ENCODE measurements around the gene AK2. TPM values are rescaled to one million over a fixed set of nuclear protein-coding genes. Genes with fewer than 3 reads are reported as not detected.

Gene AK2
- total and polyA plus RNA-seq, 7 donors = 79.6 to 202 (median 139) TPM

DNA sequence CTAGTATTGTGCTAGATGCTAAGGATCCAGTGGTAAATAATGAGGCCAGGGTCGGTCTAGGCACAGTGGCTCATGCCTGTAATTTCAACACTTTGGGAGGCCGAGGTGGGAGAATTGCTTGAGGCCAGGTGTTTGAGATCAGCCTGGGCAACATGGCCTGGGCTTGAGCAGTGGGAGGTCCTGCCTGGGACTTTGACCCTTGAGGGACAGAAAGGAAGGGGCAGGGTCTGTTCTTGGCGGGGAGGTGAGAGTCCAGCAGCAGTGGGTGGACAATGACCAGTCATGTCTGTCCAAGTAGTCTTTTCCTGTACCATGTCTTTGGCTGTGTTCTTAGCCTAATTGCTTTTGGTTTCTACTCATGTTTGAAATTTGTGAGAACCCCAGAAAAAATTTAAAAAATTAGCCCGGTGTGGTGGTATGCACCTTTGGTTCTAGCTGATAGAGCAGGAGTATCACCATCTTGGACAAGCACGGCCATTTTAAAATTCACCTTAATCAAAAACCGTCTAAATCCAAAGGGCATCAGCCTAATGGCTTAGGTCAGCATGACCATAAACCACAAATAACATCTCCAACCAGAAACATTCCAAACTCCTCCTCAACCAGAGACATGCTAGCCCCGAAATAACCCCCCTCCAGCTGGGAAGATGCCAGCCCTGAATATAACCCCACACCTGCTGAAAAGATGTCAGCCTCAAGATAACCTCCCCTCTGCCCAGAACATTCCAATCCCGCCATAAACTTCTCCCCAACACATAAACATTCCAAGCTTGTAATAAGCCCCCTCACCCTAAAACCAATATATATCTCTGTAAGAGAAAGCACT is 6.8 kb upstream of the AK2 start:
- intact Hi-C loops (cut with DNase I) = no loop called here
- Histone ChIP-seq H3K4me3 (no peak overlapping the region), H3K36me3 (no peaks in the 10 kb centered on the region), H3K27me3 (no peaks in the 10 kb centered on the region), H3K27ac (no peak overlapping the region), H3K4me1 (no peaks in the 10 kb centered on the region), H3K9me3 (no peaks in the 10 kb centered on the region)
- WGBS, 2 donors = 79 to 82% methylated on average over 8 of the region's 8 CpGs
- DNase-seq = no peak
- TF ChIP-seq, protein P1, sequence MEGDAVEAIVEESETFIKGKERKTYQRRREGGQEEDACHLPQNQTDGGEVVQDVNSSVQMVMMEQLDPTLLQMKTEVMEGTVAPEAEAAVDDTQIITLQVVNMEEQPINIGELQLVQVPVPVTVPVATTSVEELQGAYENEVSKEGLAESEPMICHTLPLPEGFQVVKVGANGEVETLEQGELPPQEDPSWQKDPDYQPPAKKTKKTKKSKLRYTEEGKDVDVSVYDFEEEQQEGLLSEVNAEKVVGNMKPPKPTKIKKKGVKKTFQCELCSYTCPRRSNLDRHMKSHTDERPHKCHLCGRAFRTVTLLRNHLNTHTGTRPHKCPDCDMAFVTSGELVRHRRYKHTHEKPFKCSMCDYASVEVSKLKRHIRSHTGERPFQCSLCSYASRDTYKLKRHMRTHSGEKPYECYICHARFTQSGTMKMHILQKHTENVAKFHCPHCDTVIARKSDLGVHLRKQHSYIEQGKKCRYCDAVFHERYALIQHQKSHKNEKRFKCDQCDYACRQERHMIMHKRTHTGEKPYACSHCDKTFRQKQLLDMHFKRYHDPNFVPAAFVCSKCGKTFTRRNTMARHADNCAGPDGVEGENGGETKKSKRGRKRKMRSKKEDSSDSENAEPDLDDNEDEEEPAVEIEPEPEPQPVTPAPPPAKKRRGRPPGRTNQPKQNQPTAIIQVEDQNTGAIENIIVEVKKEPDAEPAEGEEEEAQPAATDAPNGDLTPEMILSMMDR (IDR thresholded peaks at IDR 0.05) = no peak
- TF ChIP-seq EP300 (IDR thresholded peaks at IDR 0.05) (no peak), POLR2A (IDR thresholded peaks at IDR 0.05) (no peak), POLR2AphosphoS5 (IDR thresholded peaks at IDR 0.05) (no peak)

DNA sequence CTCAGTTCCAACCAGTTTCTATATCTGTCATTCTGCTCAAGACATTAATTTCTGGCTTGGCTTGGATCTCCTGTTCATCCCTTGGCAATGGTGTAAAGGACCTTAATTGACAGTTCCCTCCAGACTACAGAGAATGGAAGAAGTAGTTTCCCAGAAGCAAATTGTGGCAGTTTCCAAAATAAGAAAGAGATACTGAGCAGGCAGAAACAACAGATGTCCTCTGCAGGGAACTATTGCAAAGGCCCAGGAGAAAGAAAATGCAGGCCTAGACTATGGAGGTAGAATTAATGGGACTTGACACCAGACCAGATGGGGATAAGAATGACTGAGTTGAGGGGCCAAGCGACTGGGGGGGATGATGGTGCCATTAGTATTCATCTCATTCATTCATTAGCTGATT is 6.1 kb upstream of the AK2 start:
- no peaks in the 10 kb centered on the region for H3K27me3 ChIP-seq
- H3K4me3 ChIP-seq = no peak overlapping the region
- intact Hi-C loops (cut with DNase I) = no loop called here
- TF ChIP-seq EP300 (IDR thresholded peaks at IDR 0.05) = no peak
- no peak for TF ChIP-seq POLR2A (IDR thresholded peaks at IDR 0.05)
- no peak for TF ChIP-seq POLR2AphosphoS5 (IDR thresholded peaks at IDR 0.05)
- TF ChIP-seq, protein P1 (IDR thresholded peaks at IDR 0.05) = no peak
- no peak overlapping the region for H3K27ac ChIP-seq
- no peaks in the 10 kb centered on the region for H3K4me1 ChIP-seq
- DNase-seq = no peak
- H3K36me3 ChIP-seq = no peaks in the 10 kb centered on the region
- 95 to 100% methylated on average over 1 of the region's 1 CpG for WGBS, 2 donors
- H3K9me3 ChIP-seq = no peaks in the 10 kb centered on the region

DNA sequence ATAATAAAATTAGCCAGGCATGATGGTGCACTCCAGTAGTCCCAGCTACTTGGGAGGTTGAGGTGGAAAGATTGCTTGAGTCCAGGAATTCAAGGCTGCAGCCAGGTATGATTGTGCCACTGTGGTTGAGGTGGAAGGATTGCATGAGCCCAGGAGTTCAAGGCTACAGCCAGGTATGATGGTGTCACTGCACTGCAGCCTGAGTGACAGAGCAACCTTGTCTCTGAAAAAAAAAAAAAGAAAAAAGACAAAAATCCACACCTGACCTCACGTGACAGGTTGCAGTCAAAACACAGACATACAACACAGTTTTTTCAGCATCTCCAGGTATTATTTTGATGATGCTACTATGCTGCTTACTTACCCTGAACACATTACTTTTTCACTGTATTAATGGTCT is 4.3 kb upstream of the AK2 start:
- 89 to 90% methylated on average over 1 of the region's 1 CpG for WGBS, 2 donors
- intact Hi-C loops (cut with DNase I) = no loop called here
- no peak overlapping the region for H3K4me3 ChIP-seq
- DNase-seq = no peak
- TF ChIP-seq EP300 (IDR thresholded peaks at IDR 0.05) (no peak), POLR2A (IDR thresholded peaks at IDR 0.05) (no peak), POLR2AphosphoS5 (IDR thresholded peaks at IDR 0.05) (no peak)
- TF ChIP-seq, protein P1 (IDR thresholded peaks at IDR 0.05) = no peak
- no peaks in the 10 kb centered on the region for H3K36me3 ChIP-seq
- no peaks in the 10 kb centered on the region for H3K27me3 ChIP-seq
- H3K9me3 ChIP-seq = no peaks in the 10 kb centered on the region
- no peak overlapping the region for H3K27ac ChIP-seq
- H3K4me1 ChIP-seq = peaks cover 0 to 7% (median 3%) of the 10 kb centered on the region in 4 donors

DNA sequence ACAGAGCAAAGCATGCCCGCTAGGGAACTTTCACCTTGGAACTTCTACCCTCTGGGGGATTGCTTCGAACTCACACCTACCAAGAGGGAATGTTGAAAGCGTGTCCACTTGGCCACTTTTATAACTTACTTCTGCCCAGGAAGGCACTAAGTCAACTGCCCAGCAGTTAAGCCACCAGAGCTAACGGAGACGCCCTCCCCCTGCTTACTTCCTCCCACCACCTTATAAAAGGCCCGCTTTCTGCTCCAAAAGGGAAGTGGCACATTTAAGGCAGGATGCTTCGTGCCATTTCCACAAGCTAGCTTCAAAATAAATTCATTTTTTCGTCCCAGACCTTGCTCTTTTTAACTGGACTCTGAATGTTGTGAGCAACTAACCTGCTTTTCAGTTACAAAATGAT is 3.2 kb upstream of the AK2 start:
- WGBS, 2 donors = 62 to 86% methylated on average over 8 of the region's 8 CpGs
- Histone ChIP-seq H3K27ac (no peak overlapping the region), H3K36me3 (no peaks in the 10 kb centered on the region), H3K4me1 (peaks cover 0 to 19% (median 15%) of the 10 kb centered on the region in 4 donors), H3K9me3 (no peaks in the 10 kb centered on the region), H3K27me3 (no peaks in the 10 kb centered on the region), H3K4me3 (no peak overlapping the region)
- TF ChIP-seq, protein P1 (IDR thresholded peaks at IDR 0.05) = no peak
- TF ChIP-seq POLR2A (IDR thresholded peaks at IDR 0.05) (no peak), POLR2AphosphoS5 (IDR thresholded peaks at IDR 0.05) (no peak), EP300 (IDR thresholded peaks at IDR 0.05) (no peak)
- intact Hi-C loops (cut with DNase I) = no loop called here
- no peak for DNase-seq

Measured in sigmoid colon (tissue), 7 donors.